Putamen (tissue), 1 donor: Measurements from ENCODE around the gene RRAS2.
"Not testable (repeated sequence)": the region's sequence is repeated elsewhere in the genome, so short reads cannot be mapped to it uniquely, and the experiment has no call there.

Experiments
- DNase-seq: peaks from one replicate; pipeline ENCODE4 v3.0.0-alpha.2; 2016; ENCODE audit warnings: low spot score

RRAS2 gene

GRCh38 chr11:14306481-14306880 is 52.5 kb downstream of the RRAS2 start:
- DNase-seq = no peak

GRCh38 chr11:14305649-14306048 is 53.3 kb downstream of the RRAS2 start:
- no peak for DNase-seq

- no peak for DNase-seq
These were observed 54.4 kb downstream of the RRAS2 start for GRCh38 chr11:14304601-14305000.

- peak; percentile 69 for DNase-seq
These were observed 58.2 kb downstream of the RRAS2 start for GRCh38 chr11:14300661-14301304.

- DNase-seq = no peak
These were observed 59.1 kb downstream of the RRAS2 start for GRCh38 chr11:14299921-14300320.

- no peak for DNase-seq
These were observed 68.6 kb downstream of the RRAS2 start for GRCh38 chr11:14290422-14290821.

- no peak for DNase-seq
These were observed 70.6 kb downstream of the RRAS2 start for GRCh38 chr11:14288189-14288935.

GRCh38 chr11:14278869-14279268 is 80.1 kb downstream of the RRAS2 start:
- not testable (repeated sequence) for DNase-seq

- no peak for DNase-seq
These were observed 83.9 kb downstream of the RRAS2 start for GRCh38 chr11:14275076-14275475.

- DNase-seq = no peak
These were observed 85.1 kb downstream of the RRAS2 start for GRCh38 chr11:14273895-14274294.

GRCh38 chr11:14270690-14271542 is 88.1 kb downstream of the RRAS2 start:
- DNase-seq = peak; percentile 58

- DNase-seq = no peak
These were observed 89.0 kb downstream of the RRAS2 start for GRCh38 chr11:14269692-14270573.

GRCh38 chr11:14267861-14268635 is 90.9 kb downstream of the RRAS2 start:
- no peak for DNase-seq

GRCh38 chr11:14266622-14267021 is 92.4 kb downstream of the RRAS2 start:
- no peak for DNase-seq

- no peak for DNase-seq
These were observed 94.0 kb downstream of the RRAS2 start for GRCh38 chr11:14264966-14265365.

GRCh38 chr11:14262271-14262846 is 96.6 kb downstream of the RRAS2 start:
- no peak for DNase-seq

GRCh38 chr11:14261066-14261465 is 97.9 kb downstream of the RRAS2 start:
- no peak for DNase-seq

- no peak for DNase-seq
These were observed 99.1 kb downstream of the RRAS2 start for GRCh38 chr11:14259878-14260277.

- no peak for DNase-seq
These were observed 99.7 kb downstream of the RRAS2 start for GRCh38 chr11:14259186-14259784.
